Measurements from ENCODE around the gene RNF115.

DNA sequence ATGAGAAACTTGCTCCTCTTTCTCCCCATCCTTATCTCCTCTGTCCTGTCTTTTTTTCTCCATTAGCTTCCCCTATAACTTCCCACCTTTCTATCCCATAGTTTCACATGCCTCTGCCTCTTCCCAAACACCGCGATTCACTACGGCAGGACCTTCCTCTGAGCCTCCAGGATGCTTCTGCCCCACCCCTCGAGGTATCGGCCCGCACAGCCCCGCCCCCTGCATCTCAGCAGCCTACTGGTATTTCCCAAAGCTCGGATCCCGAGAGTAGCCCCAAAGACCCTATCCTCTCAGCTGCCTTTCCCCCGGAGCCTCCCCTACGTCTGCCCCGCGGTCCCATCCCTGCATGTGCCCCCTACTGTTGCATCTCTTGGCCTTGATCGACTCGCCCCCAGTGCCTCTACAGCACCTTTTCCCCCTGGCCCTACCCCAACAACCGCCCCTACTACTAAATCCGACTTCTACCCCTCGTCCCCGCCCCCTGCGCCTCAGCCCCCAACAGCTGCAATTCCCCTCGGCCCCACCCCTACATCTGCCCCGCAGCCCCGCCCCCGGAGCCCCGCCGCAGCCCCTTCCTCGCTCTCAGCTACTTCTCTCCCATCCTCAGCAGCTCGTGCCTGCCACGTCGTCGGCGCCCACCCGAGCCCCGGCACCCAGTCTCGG is 34.5 kb upstream of the RNF115 start:
- peak in 1 of 3 experiments; percentile 6 for TF ChIP-seq CTCF (IDR thresholded peaks at IDR 0.05)
- no peak for TF ChIP-seq POLR2A (IDR thresholded peaks at IDR 0.05; ENCODE audit: low read depth)
- TF ChIP-seq POLR2AphosphoS5 (IDR thresholded peaks at IDR 0.05) = no peak
- TF ChIP-seq EP300 (IDR thresholded peaks at IDR 0.05) = no peak

Measured in esophagus muscularis mucosa (tissue), 4 donors.